ENCODE data around the gene RNF130. TPM values are rescaled to one million over a fixed set of nuclear protein-coding genes. Genes with fewer than 3 reads are reported as not detected.

RNF130 gene
- polyA plus RNA-seq, 1 experiment: 32.7 TPM

DNA sequence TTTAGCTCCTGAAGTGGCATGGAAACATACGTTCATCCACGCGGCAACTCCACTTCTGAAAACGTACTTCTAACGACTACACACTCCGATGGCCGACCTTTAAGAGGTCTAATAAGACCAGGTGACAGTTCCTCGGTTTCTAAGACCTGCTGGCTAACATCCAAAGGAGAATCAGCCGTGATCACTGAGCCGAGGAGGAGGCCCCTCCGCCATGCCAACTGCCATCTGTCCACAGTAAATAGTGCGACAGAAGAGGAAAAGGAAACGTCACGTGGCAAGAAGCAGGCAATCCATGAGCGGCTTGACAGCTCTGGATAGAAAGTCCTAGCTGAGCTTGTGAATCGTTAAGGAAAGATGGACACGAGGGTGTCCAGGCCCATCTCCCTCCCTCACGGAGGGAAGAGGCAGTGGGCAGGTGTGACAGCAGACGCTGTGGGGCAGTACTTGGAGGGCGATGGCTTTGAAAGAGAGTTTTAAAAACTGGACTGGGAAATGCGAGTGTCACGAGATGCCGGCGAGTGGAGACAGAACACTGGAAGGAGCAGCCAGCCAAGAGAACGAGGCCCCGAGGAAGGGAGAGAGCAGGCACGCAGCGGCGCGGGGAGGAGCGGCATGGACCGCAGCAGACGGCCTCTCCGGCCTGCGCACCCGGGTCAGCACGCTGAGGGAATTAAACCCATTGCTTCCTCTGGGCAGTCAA, 97.2 kb downstream of the RNF130 start:
- CTCF ChIA-PET: interaction anchor here (0.9 kb wide), 1 partner anchor 131 kb away, joined by 3 read pairs; no protein-coding TSS in a partner anchor
- peaks cover 7% of the 10 kb centered on the region for H3K36me3 ChIP-seq (ENCODE audit: control insufficient read depth, insufficient read depth, low read length)
- H3K27me3 ChIP-seq (ENCODE audit: control insufficient read depth, insufficient read depth, low read length): no peaks in the 10 kb centered on the region
- TF ChIP-seq, protein P1, sequence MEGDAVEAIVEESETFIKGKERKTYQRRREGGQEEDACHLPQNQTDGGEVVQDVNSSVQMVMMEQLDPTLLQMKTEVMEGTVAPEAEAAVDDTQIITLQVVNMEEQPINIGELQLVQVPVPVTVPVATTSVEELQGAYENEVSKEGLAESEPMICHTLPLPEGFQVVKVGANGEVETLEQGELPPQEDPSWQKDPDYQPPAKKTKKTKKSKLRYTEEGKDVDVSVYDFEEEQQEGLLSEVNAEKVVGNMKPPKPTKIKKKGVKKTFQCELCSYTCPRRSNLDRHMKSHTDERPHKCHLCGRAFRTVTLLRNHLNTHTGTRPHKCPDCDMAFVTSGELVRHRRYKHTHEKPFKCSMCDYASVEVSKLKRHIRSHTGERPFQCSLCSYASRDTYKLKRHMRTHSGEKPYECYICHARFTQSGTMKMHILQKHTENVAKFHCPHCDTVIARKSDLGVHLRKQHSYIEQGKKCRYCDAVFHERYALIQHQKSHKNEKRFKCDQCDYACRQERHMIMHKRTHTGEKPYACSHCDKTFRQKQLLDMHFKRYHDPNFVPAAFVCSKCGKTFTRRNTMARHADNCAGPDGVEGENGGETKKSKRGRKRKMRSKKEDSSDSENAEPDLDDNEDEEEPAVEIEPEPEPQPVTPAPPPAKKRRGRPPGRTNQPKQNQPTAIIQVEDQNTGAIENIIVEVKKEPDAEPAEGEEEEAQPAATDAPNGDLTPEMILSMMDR (IDR thresholded peaks at IDR 0.05; ENCODE audit: insufficient read depth, low read depth, low read length): no peak
- POLR2A ChIA-PET: no interaction called here
- no peak overlapping the region for H3K4me3 ChIP-seq (ENCODE audit: low read depth, low read length)
- no peak for DNase-seq (ENCODE audit: low read depth)

DNA sequence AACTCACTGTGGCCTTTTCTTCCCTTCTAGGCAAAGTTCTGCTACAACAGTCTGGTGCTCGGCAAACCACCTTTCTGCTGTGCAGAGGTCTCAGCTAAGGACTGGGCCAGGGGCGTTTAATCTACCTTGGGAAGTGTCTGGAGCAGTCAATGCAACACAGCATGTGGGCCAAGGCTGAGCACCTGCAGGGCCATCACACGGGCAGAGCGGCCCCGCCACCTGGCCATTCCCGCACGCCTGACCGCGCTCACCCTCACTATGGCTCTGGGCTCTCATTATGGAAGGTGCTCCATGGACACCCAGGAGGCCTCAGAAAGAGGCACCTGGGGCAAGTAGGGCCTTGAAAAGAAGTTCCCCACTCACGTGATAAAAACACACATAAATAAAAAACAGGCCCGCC, 98.2 kb downstream of the RNF130 start:
- ChIA-PET CTCF (no interaction called here), POLR2A (no interaction called here)

DNA sequence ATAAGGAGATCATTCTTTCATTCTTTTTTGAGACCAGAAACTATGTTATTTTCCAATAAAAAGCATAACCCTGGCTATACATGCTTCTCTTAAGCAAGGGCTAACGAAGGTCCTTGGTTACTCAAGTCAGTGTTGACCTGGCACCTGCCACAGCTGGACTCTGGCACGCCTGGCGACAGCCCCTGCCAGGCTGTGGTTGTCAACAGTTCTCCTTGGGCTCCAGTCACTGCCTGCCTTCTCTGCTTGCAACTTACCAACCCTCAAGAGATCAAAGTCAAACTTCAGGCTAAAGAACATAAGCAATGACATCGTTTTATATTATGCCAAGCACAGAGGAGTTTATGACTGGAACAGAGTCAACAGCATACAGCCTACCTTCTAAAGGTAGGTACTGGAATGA, 102.4 kb downstream of the RNF130 start:
- ChIA-PET POLR2A (no interaction called here), CTCF (no interaction called here)
- TF ChIP-seq, protein P1 (IDR thresholded peaks at IDR 0.05; ENCODE audit: insufficient read depth, low read depth, low read length): no peak
- Histone ChIP-seq H3K36me3 (ENCODE audit: control insufficient read depth, insufficient read depth, low read length) (peaks cover 4% of the 10 kb centered on the region; the same call in 1 of the 2 replicates), H3K4me3 (ENCODE audit: low read depth, low read length) (no peak overlapping the region), H3K27me3 (ENCODE audit: control insufficient read depth, insufficient read depth, low read length) (no peaks in the 10 kb centered on the region)
- DNase-seq (ENCODE audit: low read depth): no peak

More for the DNA sequence above, 98.2 kb downstream of the RNF130 start:
- Histone ChIP-seq H3K27me3 (ENCODE audit: control insufficient read depth, insufficient read depth, low read length) (no peaks in the 10 kb centered on the region), H3K36me3 (ENCODE audit: control insufficient read depth, insufficient read depth, low read length) (peaks cover 7% of the 10 kb centered on the region; the same call in 1 of the 2 replicates), H3K4me3 (ENCODE audit: low read depth, low read length) (no peak overlapping the region)
- DNase-seq (ENCODE audit: low read depth): no peak
- TF ChIP-seq, protein P1 (IDR thresholded peaks at IDR 0.05; ENCODE audit: insufficient read depth, low read depth, low read length): no peak

DNA sequence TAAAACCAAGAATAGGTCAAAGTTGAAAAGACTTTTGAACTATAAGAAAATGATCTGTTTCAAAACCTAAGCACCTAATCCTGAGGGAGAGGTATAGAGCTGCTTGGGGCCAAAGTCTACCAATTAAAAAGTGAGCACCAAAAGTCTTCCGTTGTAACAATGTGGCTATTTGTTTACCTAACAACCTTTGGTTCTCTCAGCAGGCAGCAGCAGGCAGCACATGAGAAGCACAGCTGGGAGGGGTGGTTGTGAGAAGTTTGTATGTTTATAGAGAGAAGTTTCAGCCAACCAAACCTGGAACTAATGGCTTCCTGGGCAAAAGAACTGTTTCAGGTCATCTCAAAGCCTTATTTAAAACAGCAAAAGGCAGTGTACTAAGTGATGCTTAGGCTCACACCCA, 104.1 kb downstream of the RNF130 start:
- Histone ChIP-seq H3K27me3 (ENCODE audit: control insufficient read depth, insufficient read depth, low read length) (no peaks in the 10 kb centered on the region), H3K36me3 (ENCODE audit: control insufficient read depth, insufficient read depth, low read length) (peaks cover 6% of the 10 kb centered on the region), H3K4me3 (ENCODE audit: low read depth, low read length) (no peak overlapping the region)
- DNase-seq (ENCODE audit: low read depth): no peak
- TF ChIP-seq, protein P1 (IDR thresholded peaks at IDR 0.05; ENCODE audit: insufficient read depth, low read depth, low read length): no peak
- ChIA-PET POLR2A (no interaction called here), CTCF (no interaction called here)

DNA sequence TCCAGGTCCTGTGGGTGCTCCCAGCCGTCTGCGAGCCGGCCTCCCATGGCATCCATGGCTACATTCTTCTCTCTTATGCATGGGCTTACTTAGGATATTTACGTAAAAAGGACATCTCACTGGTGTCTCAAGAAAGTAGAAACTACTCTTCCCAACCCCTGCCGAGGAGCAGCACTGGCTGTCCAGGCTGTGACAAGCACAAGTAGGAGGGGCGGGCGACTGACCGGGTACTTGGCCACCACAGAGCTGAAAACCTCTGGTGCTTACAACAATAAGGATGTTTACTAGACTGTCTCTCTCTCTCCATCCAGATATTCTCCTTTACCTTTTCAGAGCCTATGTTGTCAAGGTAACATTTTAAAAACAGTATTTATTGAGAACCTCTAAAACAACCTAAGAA, 107.5 kb downstream of the RNF130 start:
- ChIA-PET CTCF (no interaction called here), POLR2A (no interaction called here)
- no peaks in the 10 kb centered on the region for H3K27me3 ChIP-seq (ENCODE audit: control insufficient read depth, insufficient read depth, low read length)
- no peak for DNase-seq (ENCODE audit: low read depth)
- peaks cover 6% of the 10 kb centered on the region for H3K36me3 ChIP-seq (ENCODE audit: control insufficient read depth, insufficient read depth, low read length)
- TF ChIP-seq, protein P1 (IDR thresholded peaks at IDR 0.05; ENCODE audit: insufficient read depth, low read depth, low read length): no peak
- no peak overlapping the region for H3K4me3 ChIP-seq (ENCODE audit: low read depth, low read length)
